Measurements from ENCODE around the gene PIK3C3.

Gene PIK3C3

DNA sequence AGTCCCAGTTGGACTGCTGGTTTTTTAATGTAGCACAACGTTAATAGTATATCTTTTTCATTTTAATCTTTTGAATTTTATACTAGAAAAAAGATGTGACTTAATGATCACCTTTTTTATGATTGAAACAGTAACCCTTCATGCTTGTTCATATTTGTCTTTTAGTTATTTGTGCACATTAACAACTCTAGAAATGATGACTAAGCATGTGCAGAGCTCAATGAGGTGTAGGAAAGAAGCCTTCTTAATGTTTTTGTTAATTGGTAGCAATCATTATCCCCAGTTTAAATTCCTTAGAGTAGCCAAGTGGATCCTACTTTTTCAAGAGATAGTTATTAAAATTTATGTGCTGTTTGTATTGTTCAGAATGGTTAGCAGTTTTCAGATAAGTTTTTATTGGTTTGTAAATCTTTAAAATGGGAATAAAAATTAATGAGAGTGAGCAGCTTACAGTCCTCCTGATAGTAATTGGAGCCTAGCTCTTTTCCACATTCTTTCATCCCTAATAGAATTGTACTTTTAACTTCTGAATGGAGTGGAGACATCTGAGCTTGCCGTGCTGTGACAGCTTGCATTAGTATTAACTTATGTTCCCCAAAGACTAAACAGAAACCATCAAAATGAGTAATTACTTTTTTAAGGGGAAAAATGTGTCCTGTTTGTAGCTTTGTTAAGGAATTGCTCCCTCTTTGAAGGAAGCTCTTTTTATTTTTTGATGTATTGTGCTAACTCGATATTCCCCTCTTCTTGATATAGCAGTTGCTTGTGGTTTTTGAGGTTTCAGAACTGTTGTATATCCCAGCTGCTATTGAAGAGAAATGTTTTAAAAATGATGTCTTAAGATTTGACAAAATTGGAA, 17.3 kb downstream of the PIK3C3 start:
- Histone ChIP-seq H4K20me1 (ENCODE audit: insufficient read depth) (no peaks in the 10 kb centered on the region), H3K4me2 (peak overlapping the region; percentile 85), H2AFZ (ENCODE audit: low read depth) (no peak overlapping the region), H3K9ac (no peak overlapping the region), H3K36me3 (ENCODE audit: insufficient read depth) (no peaks in the 10 kb centered on the region), H3K27me3 (ENCODE audit: insufficient read depth, low read depth) (no peaks in the 10 kb centered on the region), H3K4me3 (IDR thresholded peaks at IDR 0.05; ENCODE audit: insufficient read depth, low read depth, low read length) (no peak overlapping the region), H3K4me1 (ENCODE audit: low read depth, poor library complexity, severe bottlenecking) (peaks cover 44% of the 10 kb centered on the region), H3K27ac (peak overlapping the region; percentile 16; the same call in 1 of the 2 replicates), H3K79me2 (ENCODE audit: insufficient read depth, low read depth) (no peaks in the 10 kb centered on the region)
- TF ChIP-seq, protein P1, sequence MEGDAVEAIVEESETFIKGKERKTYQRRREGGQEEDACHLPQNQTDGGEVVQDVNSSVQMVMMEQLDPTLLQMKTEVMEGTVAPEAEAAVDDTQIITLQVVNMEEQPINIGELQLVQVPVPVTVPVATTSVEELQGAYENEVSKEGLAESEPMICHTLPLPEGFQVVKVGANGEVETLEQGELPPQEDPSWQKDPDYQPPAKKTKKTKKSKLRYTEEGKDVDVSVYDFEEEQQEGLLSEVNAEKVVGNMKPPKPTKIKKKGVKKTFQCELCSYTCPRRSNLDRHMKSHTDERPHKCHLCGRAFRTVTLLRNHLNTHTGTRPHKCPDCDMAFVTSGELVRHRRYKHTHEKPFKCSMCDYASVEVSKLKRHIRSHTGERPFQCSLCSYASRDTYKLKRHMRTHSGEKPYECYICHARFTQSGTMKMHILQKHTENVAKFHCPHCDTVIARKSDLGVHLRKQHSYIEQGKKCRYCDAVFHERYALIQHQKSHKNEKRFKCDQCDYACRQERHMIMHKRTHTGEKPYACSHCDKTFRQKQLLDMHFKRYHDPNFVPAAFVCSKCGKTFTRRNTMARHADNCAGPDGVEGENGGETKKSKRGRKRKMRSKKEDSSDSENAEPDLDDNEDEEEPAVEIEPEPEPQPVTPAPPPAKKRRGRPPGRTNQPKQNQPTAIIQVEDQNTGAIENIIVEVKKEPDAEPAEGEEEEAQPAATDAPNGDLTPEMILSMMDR (conservative IDR thresholded peaks at IDR 0.05; ENCODE audit: low read depth, low read length), result no peak

DNA sequence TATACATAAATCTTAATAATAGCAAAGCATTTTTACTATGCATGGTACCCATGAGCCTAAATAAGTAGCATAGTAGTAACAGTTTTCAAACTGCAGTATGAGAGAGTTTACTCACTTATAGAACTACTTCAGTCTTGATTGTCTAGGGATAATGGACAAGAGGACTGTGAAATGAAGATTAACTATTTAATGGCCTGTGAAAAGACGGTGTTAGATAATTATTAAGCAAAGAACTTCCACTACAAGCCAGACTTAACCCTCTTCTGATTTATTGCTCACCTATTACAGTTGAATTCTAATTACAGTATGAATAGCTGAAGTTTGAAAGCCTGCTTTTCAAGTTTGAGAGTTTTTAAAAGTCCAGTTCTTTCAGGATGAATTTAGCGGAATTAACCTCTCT, 18.9 kb downstream of the PIK3C3 start:
- Histone ChIP-seq H3K4me2 (no peak overlapping the region; the same call in 1 of the 2 replicates), H3K4me3 (IDR thresholded peaks at IDR 0.05; ENCODE audit: insufficient read depth, low read depth, low read length) (no peak overlapping the region), H4K20me1 (ENCODE audit: insufficient read depth) (no peaks in the 10 kb centered on the region), H3K27ac (no peak overlapping the region), H3K27me3 (ENCODE audit: insufficient read depth, low read depth) (no peaks in the 10 kb centered on the region), H3K79me2 (ENCODE audit: insufficient read depth, low read depth) (no peaks in the 10 kb centered on the region), H3K4me1 (ENCODE audit: low read depth, poor library complexity, severe bottlenecking) (peaks cover 44% of the 10 kb centered on the region), H3K36me3 (ENCODE audit: insufficient read depth) (no peaks in the 10 kb centered on the region), H2AFZ (ENCODE audit: low read depth) (no peak overlapping the region), H3K9ac (no peak overlapping the region)
- TF ChIP-seq, protein P1 (conservative IDR thresholded peaks at IDR 0.05; ENCODE audit: low read depth, low read length), result no peak

DNA sequence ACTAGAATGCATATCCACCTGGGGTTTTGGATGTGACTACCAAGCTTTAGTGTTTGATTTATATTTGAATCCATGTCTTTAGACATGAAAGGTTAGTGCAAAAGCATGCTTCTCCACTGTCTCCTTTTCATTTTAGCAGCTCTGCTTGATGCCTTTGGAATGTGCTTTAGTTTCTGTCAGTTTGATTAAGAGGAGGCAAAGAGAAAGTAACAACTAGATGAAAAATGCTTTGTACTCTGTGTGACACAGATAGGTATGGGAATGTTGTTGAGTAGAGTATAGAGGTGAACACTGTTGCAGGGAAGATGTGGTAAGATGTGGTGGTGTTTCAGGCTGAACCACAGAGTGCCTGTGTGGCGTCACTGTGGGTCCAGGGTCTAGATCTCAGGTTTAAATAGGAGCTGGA, 19.8 kb downstream of the PIK3C3 start:
- H3K79me2 ChIP-seq (ENCODE audit: insufficient read depth, low read depth), result no peaks in the 10 kb centered on the region
- peak overlapping the region; percentile 29; the same call in 1 of the 2 replicates for H3K27ac ChIP-seq
- H2AFZ ChIP-seq (ENCODE audit: low read depth), result no peak overlapping the region
- H3K4me2 ChIP-seq, result peak overlapping the region; percentile 46
- H3K36me3 ChIP-seq (ENCODE audit: insufficient read depth), result no peaks in the 10 kb centered on the region
- no peaks in the 10 kb centered on the region for H4K20me1 ChIP-seq (ENCODE audit: insufficient read depth)
- no peaks in the 10 kb centered on the region for H3K27me3 ChIP-seq (ENCODE audit: insufficient read depth, low read depth)
- no peak overlapping the region for H3K9ac ChIP-seq
- H3K4me3 ChIP-seq (IDR thresholded peaks at IDR 0.05; ENCODE audit: insufficient read depth, low read depth, low read length), result no peak overlapping the region
- peaks cover 44% of the 10 kb centered on the region for H3K4me1 ChIP-seq (ENCODE audit: low read depth, poor library complexity, severe bottlenecking)
- TF ChIP-seq, protein P1 (conservative IDR thresholded peaks at IDR 0.05; ENCODE audit: low read depth, low read length), result no peak

DNA sequence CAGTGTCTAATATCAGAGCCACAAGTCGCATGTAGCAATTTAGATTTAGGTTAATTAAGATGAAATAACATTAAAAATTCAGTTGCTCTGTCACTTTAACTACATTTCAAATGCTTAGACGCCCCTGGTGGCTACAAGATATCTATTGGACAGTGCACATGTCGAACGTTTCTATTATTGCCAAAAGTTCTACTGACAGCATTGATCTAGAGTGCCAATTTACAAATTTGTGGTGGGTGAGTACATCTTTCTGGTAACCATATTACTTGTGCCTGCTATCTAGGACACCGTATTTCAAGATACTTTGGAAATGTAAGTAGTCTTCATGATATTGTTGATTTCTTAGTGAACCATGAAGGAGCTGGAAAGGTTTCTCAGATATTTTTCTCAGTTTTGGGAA, 20.2 kb downstream of the PIK3C3 start:
- peaks cover 44% of the 10 kb centered on the region for H3K4me1 ChIP-seq (ENCODE audit: low read depth, poor library complexity, severe bottlenecking)
- no peaks in the 10 kb centered on the region for H3K27me3 ChIP-seq (ENCODE audit: insufficient read depth, low read depth)
- H3K4me2 ChIP-seq, result peak overlapping the region; percentile 46
- H4K20me1 ChIP-seq (ENCODE audit: insufficient read depth), result no peaks in the 10 kb centered on the region
- TF ChIP-seq, protein P1 (conservative IDR thresholded peaks at IDR 0.05; ENCODE audit: low read depth, low read length), result no peak
- H3K4me3 ChIP-seq (IDR thresholded peaks at IDR 0.05; ENCODE audit: insufficient read depth, low read depth, low read length), result no peak overlapping the region
- H3K79me2 ChIP-seq (ENCODE audit: insufficient read depth, low read depth), result no peaks in the 10 kb centered on the region
- H3K9ac ChIP-seq, result no peak overlapping the region
- H2AFZ ChIP-seq (ENCODE audit: low read depth), result no peak overlapping the region
- peak overlapping the region; percentile 29; the same call in 1 of the 2 replicates for H3K27ac ChIP-seq
- H3K36me3 ChIP-seq (ENCODE audit: insufficient read depth), result no peaks in the 10 kb centered on the region
